ENCODE results near the gene MRPL36. TPM values are rescaled to one million over a fixed set of nuclear protein-coding genes. Genes with fewer than 3 reads are reported as not detected.

The MRPL36 gene
- total and polyA plus RNA-seq, 2 experiments from 2014 or later: 47.5 to 149 TPM

- TF ChIP-seq EZH2 (IDR thresholded peaks at IDR 0.05; ENCODE audit: low read depth, unreplicated experiment) (no peak), STAT1 (IDR thresholded peaks at IDR 0.05; ENCODE audit: unreplicated experiment) (no peak)
- Histone ChIP-seq H3F3A (replicated peaks; ENCODE audit: low read depth) (peaks cover 7% of the 10 kb centered on the region; the same call in 1 of the 2 replicates), H4K20me1 (replicated peaks; ENCODE audit: insufficient read depth) (no peaks in the 10 kb centered on the region; the same call in 1 of the 2 replicates), H3K4me3 (no peak overlapping the region), H3K27me3 (ENCODE audit: insufficient read depth) (no peaks in the 10 kb centered on the region), H2AFZ (no peak overlapping the region), H3K27ac (ENCODE audit: low read depth) (no peak overlapping the region), H3K9me2 (ENCODE audit: insufficient read depth) (no peaks in the 10 kb centered on the region), H3K4me1 (ENCODE audit: insufficient read depth) (peaks cover 15% of the 10 kb centered on the region), H3K36me3 (ENCODE audit: insufficient read depth) (no peaks in the 10 kb centered on the region), H3K4me2 (no peak overlapping the region), H3K79me2 (replicated peaks; ENCODE audit: insufficient read depth) (no peaks in the 10 kb centered on the region)
- Mint-ChIP-seq H3K27ac (peak overlapping the region; percentile 74; the same call in 1 of the 2 replicates), H3K36me3 (ENCODE audit: low read depth) (no peaks in the 10 kb centered on the region; the same call in 2 of the 3 replicates), H3K27me3 (ENCODE audit: insufficient read depth, low read depth, poor library complexity) (peaks cover 5% of the 10 kb centered on the region), H3K4me1 (peaks cover 41% of the 10 kb centered on the region), H3K4me3 (no peak overlapping the region), H3K9me3 (no peaks in the 10 kb centered on the region; the same call in 2 of the 3 replicates)
- no peak for DNase-seq (ENCODE audit: low spot score)
- no peak for ATAC-seq
Measured at GRCh38 chr5:1791176-1791575, 8.5 kb downstream of the MRPL36 start.

DNA sequence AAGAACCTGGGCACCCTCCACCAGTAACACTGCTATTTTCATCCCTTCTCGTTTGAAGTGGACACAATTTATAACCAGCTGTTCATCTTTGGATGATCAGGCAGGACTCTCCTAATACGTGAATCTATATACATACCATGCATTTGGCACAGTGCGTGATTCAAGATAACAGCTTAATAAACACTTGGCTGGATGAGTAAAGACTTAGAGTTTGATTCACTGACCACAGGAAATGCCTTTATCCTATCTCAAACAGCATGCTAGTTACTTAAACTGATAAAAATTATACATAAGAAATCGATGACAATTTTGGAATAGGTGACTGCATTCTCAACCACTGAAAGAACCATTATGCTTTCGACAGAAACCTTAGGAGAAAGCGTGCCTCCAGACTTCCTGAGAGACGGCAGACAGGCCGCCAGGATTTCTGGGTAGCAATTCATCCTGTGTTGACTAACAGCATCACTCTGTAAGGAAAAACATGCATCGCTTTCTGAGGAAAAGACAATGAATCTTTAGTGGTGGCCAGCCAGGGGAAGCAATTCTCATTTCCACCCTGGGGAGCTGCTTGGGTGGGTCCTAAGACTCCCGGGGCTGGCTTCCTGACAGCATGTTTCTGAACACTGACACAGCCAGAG lies 9.7 kb downstream of the MRPL36 start:
- H3F3A ChIP-seq (replicated peaks; ENCODE audit: low read depth): peaks cover 7% of the 10 kb centered on the region; the same call in 1 of the 2 replicates
- H4K20me1 ChIP-seq (replicated peaks; ENCODE audit: insufficient read depth): no peaks in the 10 kb centered on the region; the same call in 1 of the 2 replicates
- H3K9me2 ChIP-seq (ENCODE audit: insufficient read depth): no peaks in the 10 kb centered on the region
- no peaks in the 10 kb centered on the region for H3K79me2 ChIP-seq (replicated peaks; ENCODE audit: insufficient read depth)
- Mint-ChIP-seq H3K27ac (no peak overlapping the region), H3K36me3 (ENCODE audit: low read depth) (no peaks in the 10 kb centered on the region; the same call in 2 of the 3 replicates), H3K4me3 (no peak overlapping the region), H3K4me1 (peaks cover 37% of the 10 kb centered on the region), H3K27me3 (ENCODE audit: insufficient read depth, low read depth, poor library complexity) (peaks cover 9% of the 10 kb centered on the region), H3K9me3 (no peaks in the 10 kb centered on the region; the same call in 2 of the 3 replicates)
- TF ChIP-seq, protein P1, sequence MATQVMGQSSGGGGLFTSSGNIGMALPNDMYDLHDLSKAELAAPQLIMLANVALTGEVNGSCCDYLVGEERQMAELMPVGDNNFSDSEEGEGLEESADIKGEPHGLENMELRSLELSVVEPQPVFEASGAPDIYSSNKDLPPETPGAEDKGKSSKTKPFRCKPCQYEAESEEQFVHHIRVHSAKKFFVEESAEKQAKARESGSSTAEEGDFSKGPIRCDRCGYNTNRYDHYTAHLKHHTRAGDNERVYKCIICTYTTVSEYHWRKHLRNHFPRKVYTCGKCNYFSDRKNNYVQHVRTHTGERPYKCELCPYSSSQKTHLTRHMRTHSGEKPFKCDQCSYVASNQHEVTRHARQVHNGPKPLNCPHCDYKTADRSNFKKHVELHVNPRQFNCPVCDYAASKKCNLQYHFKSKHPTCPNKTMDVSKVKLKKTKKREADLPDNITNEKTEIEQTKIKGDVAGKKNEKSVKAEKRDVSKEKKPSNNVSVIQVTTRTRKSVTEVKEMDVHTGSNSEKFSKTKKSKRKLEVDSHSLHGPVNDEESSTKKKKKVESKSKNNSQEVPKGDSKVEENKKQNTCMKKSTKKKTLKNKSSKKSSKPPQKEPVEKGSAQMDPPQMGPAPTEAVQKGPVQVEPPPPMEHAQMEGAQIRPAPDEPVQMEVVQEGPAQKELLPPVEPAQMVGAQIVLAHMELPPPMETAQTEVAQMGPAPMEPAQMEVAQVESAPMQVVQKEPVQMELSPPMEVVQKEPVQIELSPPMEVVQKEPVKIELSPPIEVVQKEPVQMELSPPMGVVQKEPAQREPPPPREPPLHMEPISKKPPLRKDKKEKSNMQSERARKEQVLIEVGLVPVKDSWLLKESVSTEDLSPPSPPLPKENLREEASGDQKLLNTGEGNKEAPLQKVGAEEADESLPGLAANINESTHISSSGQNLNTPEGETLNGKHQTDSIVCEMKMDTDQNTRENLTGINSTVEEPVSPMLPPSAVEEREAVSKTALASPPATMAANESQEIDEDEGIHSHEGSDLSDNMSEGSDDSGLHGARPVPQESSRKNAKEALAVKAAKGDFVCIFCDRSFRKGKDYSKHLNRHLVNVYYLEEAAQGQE (IDR thresholded peaks at IDR 0.05; ENCODE audit: unreplicated experiment): no peak
- no peak for TF ChIP-seq ZNF114 (CRISPR knock-in tag; IDR thresholded peaks at IDR 0.05)
- TF ChIP-seq EZH2 (IDR thresholded peaks at IDR 0.05; ENCODE audit: low read depth, unreplicated experiment): no peak
- no peak for TF ChIP-seq POLR2AphosphoS5 (IDR thresholded peaks at IDR 0.05; ENCODE audit: low read depth)
- TF ChIP-seq EZH2phosphoT487 (IDR thresholded peaks at IDR 0.05; ENCODE audit: unreplicated experiment): no peak
- no peak for TF ChIP-seq CREB1 (CRISPR knock-in tag; IDR thresholded peaks at IDR 0.05; ENCODE audit: low read depth)
- TF ChIP-seq JUNB (IDR thresholded peaks at IDR 0.05; ENCODE audit: unreplicated experiment): no peak
- TF ChIP-seq STAT1 (IDR thresholded peaks at IDR 0.05; ENCODE audit: unreplicated experiment): no peak
- no peak for TF ChIP-seq ETS1 (IDR thresholded peaks at IDR 0.05)
- TF ChIP-seq ZNF462 (CRISPR knock-in tag; IDR thresholded peaks at IDR 0.05): no peak
- H3K4me3 ChIP-seq: no peak overlapping the region
- H3K27ac ChIP-seq (ENCODE audit: low read depth): 0 out of 2 replicates have a peak overlapping the region, but pooled peaks have one; percentile 27
- DNase-seq (ENCODE audit: low spot score) (no peak), ATAC-seq (peak; percentile 14; the same call in 2 of the 3 replicates)
- no peak overlapping the region for H2AFZ ChIP-seq
- H3K36me3 ChIP-seq (ENCODE audit: insufficient read depth): no peaks in the 10 kb centered on the region
- H3K27me3 ChIP-seq (ENCODE audit: insufficient read depth): no peaks in the 10 kb centered on the region
- H3K4me1 ChIP-seq (ENCODE audit: insufficient read depth): peaks cover 15% of the 10 kb centered on the region
- peak overlapping the region; percentile 22; the same call in 1 of the 2 replicates for H3K4me2 ChIP-seq

Data from GM23338 (cell line).